Stimulated activated naive CD8-positive, alpha-beta T cell treated with anti-CD3 and anti-CD28 coated beads, Interleukin-15, Interleukin-2, amounts not matched to agents 100 ng/mL and 50 ng/mL, for 24 hours (primary cell): ENCODE measurements around the gene DNAH17.

Experiments used
- H3K27ac Mint-ChIP-seq: one replicate; pipeline ENCODE4 v1.8.0; 2021; ENCODE audit warnings: mild to moderate bottlenecking, mixed read lengths
- H3K27me3 Mint-ChIP-seq: one replicate; pipeline ENCODE4 v1.8.0; 2021; ENCODE audit warnings: mixed read lengths
- H3K36me3 Mint-ChIP-seq: one replicate; pipeline ENCODE4 v1.8.0; 2021; ENCODE audit warnings: low read depth, mixed read lengths
- H3K4me1 Mint-ChIP-seq: one replicate; pipeline ENCODE4 v1.8.0; 2021; ENCODE audit warnings: low read depth, mixed read lengths
- H3K4me3 Mint-ChIP-seq: one replicate; pipeline ENCODE4 v1.8.0; 2021; ENCODE audit warnings: mild to moderate bottlenecking, mixed read lengths
- H3K9me3 Mint-ChIP-seq: one replicate; pipeline ENCODE4 v1.8.0; 2021; ENCODE audit warnings: mixed read lengths

Gene DNAH17

GRCh38 chr17:78486228-78486802, 90.9 kb downstream of the DNAH17 start:
- Mint-ChIP-seq H3K4me3 (no peak overlapping the region), H3K9me3 (no peaks in the 10 kb centered on the region), H3K36me3 (no peaks in the 10 kb centered on the region), H3K27me3 (peaks cover 4% of the 10 kb centered on the region), H3K27ac (no peak overlapping the region), H3K4me1 (peaks cover 5% of the 10 kb centered on the region)

GRCh38 chr17:78485290-78486168, 91.7 kb downstream of the DNAH17 start:
- no peaks in the 10 kb centered on the region for H3K36me3 Mint-ChIP-seq
- H3K9me3 Mint-ChIP-seq, result no peaks in the 10 kb centered on the region
- peak overlapping the region; percentile 80 for H3K4me3 Mint-ChIP-seq
- H3K4me1 Mint-ChIP-seq, result peaks cover 5% of the 10 kb centered on the region
- H3K27ac Mint-ChIP-seq, result no peak overlapping the region
- H3K27me3 Mint-ChIP-seq, result peaks cover 4% of the 10 kb centered on the region

- Mint-ChIP-seq H3K27ac (peak overlapping the region; percentile 81), H3K27me3 (peaks cover 4% of the 10 kb centered on the region), H3K4me1 (peaks cover 5% of the 10 kb centered on the region), H3K4me3 (peak overlapping the region; percentile 80), H3K9me3 (no peaks in the 10 kb centered on the region), H3K36me3 (no peaks in the 10 kb centered on the region)
Observed at GRCh38 chr17:78484271-78485246, 92.6 kb downstream of the DNAH17 start.

- no peak overlapping the region for H3K4me3 Mint-ChIP-seq
Observed at GRCh38 chr17:78479369-78479768, 97.8 kb downstream of the DNAH17 start.

GRCh38 chr17:78478757-78479297, 98.4 kb downstream of the DNAH17 start:
- Mint-ChIP-seq H3K36me3 (no peaks in the 10 kb centered on the region), H3K4me1 (peaks cover 7% of the 10 kb centered on the region), H3K27me3 (no peaks in the 10 kb centered on the region), H3K9me3 (no peaks in the 10 kb centered on the region), H3K4me3 (no peak overlapping the region), H3K27ac (no peak overlapping the region)

More at GRCh38 chr17:78479369-78479768, 97.8 kb downstream of the DNAH17 start:
- H3K27me3 Mint-ChIP-seq, result peaks cover 4% of the 10 kb centered on the region
- no peaks in the 10 kb centered on the region for H3K36me3 Mint-ChIP-seq
- H3K27ac Mint-ChIP-seq, result no peak overlapping the region
- no peaks in the 10 kb centered on the region for H3K9me3 Mint-ChIP-seq
- peaks cover 9% of the 10 kb centered on the region for H3K4me1 Mint-ChIP-seq

GRCh38 chr17:78477913-78478756, 99.1 kb downstream of the DNAH17 start:
- H3K4me3 Mint-ChIP-seq, result no peak overlapping the region
- no peak overlapping the region for H3K27ac Mint-ChIP-seq
- no peaks in the 10 kb centered on the region for H3K9me3 Mint-ChIP-seq
- H3K4me1 Mint-ChIP-seq, result peaks cover 7% of the 10 kb centered on the region
- no peaks in the 10 kb centered on the region for H3K36me3 Mint-ChIP-seq
- H3K27me3 Mint-ChIP-seq, result no peaks in the 10 kb centered on the region

GRCh38 chr17:78476973-78477372, 100.2 kb downstream of the DNAH17 start:
- Mint-ChIP-seq H3K27ac (no peak overlapping the region), H3K4me3 (no peak overlapping the region), H3K4me1 (peaks cover 7% of the 10 kb centered on the region), H3K27me3 (no peaks in the 10 kb centered on the region), H3K9me3 (no peaks in the 10 kb centered on the region), H3K36me3 (no peaks in the 10 kb centered on the region)

GRCh38 chr17:78476149-78476548, 101.0 kb downstream of the DNAH17 start:
- no peaks in the 10 kb centered on the region for H3K36me3 Mint-ChIP-seq
- no peaks in the 10 kb centered on the region for H3K27me3 Mint-ChIP-seq
- no peaks in the 10 kb centered on the region for H3K9me3 Mint-ChIP-seq
- H3K27ac Mint-ChIP-seq, result no peak overlapping the region
- H3K4me3 Mint-ChIP-seq, result no peak overlapping the region
- H3K4me1 Mint-ChIP-seq, result peaks cover 7% of the 10 kb centered on the region

- H3K9me3 Mint-ChIP-seq, result no peaks in the 10 kb centered on the region
- H3K27ac Mint-ChIP-seq, result no peak overlapping the region
- H3K36me3 Mint-ChIP-seq, result no peaks in the 10 kb centered on the region
- no peak overlapping the region for H3K4me3 Mint-ChIP-seq
- peaks cover 7% of the 10 kb centered on the region for H3K4me1 Mint-ChIP-seq
- no peaks in the 10 kb centered on the region for H3K27me3 Mint-ChIP-seq
Observed at GRCh38 chr17:78475211-78475610, 102.0 kb downstream of the DNAH17 start.

GRCh38 chr17:78474614-78475146, 102.5 kb downstream of the DNAH17 start:
- H3K4me3 Mint-ChIP-seq, result no peak overlapping the region
- no peak overlapping the region for H3K27ac Mint-ChIP-seq
- no peaks in the 10 kb centered on the region for H3K27me3 Mint-ChIP-seq
- no peaks in the 10 kb centered on the region for H3K9me3 Mint-ChIP-seq
- no peaks in the 10 kb centered on the region for H3K36me3 Mint-ChIP-seq
- peaks cover 7% of the 10 kb centered on the region for H3K4me1 Mint-ChIP-seq

GRCh38 chr17:78473951-78474613, 103.1 kb downstream of the DNAH17 start:
- Mint-ChIP-seq H3K4me3 (no peak overlapping the region), H3K27ac (no peak overlapping the region), H3K36me3 (no peaks in the 10 kb centered on the region), H3K4me1 (peaks cover 7% of the 10 kb centered on the region), H3K27me3 (no peaks in the 10 kb centered on the region), H3K9me3 (no peaks in the 10 kb centered on the region)

GRCh38 chr17:78472035-78472905, 104.9 kb downstream of the DNAH17 start:
- no peaks in the 10 kb centered on the region for H3K27me3 Mint-ChIP-seq
- H3K27ac Mint-ChIP-seq, result no peak overlapping the region
- peaks cover 7% of the 10 kb centered on the region for H3K4me1 Mint-ChIP-seq
- H3K36me3 Mint-ChIP-seq, result no peaks in the 10 kb centered on the region
- H3K4me3 Mint-ChIP-seq, result no peak overlapping the region
- H3K9me3 Mint-ChIP-seq, result no peaks in the 10 kb centered on the region
